ENCODE data around the gene MAGI1. TPM values are rescaled to one million over a fixed set of nuclear protein-coding genes. Genes with fewer than 3 reads are reported as not detected.

MAGI1 gene
- polyA plus RNA-seq, 10 donors, result 9.5 to 18.3 (median 14.3) TPM

GRCh38 chr3:65807225-65807624, 231.5 kb downstream of the MAGI1 start:
- no peak for DNase-seq

- DNase-seq, result no peak
Measured at GRCh38 chr3:65806600-65806999, 232.1 kb downstream of the MAGI1 start.

DNA sequence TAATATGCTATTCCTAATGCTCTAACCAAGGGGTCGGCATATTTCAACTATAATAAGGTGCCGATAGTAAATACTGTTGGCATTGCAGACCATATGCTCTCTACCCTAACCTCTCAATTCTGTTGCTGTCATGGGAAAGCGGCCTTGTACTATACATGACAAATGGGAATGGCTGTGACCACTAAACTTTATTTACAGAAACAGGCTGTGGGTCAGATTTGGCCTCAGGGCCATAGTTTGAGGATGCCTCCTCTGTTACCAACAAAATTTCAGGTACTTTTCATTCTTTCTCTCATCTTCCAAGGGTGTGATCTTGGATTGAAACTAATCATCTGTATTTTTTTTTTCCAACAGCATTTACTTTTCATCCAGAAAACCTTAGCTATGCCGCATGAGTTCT, 242.0 kb downstream of the MAGI1 start:
- DNase-seq, result no peak

DNA sequence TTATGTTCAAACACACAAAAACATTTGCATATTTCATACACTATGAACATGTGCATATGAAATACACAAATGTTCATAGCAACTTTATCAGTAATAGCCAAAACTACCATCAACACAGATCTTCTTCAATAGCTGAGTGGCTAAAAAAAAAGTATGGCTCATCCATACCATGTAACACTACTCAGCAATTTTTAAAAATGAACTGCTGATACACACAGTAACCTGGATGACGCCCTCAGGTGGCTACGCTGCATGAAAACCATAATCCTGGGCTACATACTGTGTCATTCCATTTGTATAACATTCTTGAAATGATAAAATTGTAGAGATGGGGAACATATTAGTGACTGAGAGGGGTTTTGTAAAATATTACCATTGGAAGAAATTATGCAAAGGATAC, 243.6 kb downstream of the MAGI1 start:
- no peak for DNase-seq

DNA sequence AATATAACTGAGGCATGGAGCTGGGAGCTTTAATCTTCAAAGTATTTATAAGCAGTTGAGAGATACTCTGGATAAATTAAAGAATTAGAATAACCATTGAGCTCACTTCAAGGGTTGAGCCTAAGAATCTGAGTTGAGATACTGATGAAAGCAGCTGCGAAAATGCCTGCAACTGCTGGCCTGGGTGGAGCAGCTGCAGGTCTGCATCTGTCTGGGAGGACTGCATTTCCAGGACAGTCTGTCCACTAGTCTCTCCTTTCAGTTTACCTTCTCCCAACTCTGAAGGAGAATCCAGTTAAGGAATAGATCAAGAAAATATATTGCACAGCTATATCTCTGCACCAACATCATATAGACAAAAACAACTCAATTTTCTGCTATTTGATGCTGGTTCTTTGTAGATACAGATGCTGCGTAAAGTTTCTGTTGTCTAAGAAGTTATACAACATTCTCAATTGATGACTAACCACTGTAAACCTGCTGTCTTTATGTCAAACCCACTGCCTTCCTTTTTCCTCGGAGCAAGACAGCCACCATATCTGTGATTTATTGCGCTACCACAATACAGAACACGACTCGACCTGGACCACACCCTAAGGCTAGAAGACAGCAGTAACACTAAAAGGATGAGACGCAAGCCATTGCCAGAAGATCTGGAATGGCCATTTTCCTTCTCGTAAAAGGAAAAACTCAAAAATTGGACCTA, 245.1 kb downstream of the MAGI1 start:
- no peak for DNase-seq

DNA sequence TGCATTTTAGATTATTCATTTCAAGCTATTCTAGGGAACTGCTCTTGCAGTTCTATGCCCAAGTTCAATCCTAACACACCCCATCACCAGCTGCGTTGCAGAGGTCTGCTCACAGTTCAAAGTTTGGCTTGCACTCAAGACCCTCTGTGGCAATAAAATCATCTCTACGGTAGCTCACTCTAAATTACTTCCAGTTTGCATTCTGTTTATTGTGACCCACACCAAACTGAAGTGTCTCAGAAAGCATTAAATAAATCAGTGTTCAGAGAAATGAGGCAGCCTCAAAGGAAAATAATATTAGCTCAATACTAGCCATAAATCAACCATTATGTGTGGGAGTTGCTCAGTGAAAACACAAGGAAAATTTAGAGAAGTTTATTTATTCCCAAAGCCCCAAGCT, 250.3 kb downstream of the MAGI1 start:
- peak in 1 of 3 donors; percentile 44 for DNase-seq

DNA sequence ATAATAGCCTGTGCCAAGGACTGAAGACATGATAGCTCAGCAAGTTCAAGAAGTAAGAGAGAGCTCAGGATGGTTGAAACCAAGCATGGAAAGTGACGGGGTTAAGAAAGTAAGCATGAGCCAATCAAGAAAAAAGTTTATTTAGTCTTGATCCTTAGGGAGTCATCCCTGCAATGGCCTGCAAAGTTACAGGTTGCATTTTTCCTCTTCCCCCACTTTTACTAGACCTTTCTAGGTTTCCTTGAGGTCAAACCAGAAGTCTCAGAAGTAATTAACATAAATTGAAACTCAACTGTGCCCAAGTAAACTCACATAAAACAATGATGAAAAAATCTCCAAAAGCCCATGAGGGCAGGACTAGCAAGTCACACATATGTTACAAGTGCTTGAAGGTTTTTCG, 250.9 kb downstream of the MAGI1 start:
- DNase-seq, result no peak

GRCh38 chr3:65787340-65787739, 251.4 kb downstream of the MAGI1 start:
- no peak for DNase-seq

DNA sequence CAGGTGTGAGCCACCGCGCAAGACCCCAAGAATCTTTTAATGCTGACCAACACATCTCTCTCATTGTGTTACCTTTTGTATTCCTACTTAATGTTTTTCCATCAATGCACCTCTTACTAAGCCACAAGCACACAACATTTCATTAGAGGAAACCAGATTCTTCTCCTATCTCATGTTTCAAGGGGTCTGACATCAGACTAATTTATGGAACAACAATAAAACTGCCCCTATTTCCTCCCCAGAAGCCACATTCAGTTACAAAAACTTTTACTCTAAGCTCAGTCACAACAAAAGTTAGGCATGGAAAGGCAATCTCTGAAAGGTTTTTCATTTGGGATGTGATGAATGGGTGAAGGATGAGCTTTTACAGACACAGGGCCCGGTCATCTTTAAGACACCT, 251.8 kb downstream of the MAGI1 start:
- no peak for DNase-seq

- DNase-seq, result peak; percentile 54 to 77 (median 64)
Measured at GRCh38 chr3:65785065-65785645, 253.6 kb downstream of the MAGI1 start.

GRCh38 chr3:65783117-65783516, 255.6 kb downstream of the MAGI1 start:
- DNase-seq, result no peak

- no peak for DNase-seq
Measured at GRCh38 chr3:65781594-65781993, 257.1 kb downstream of the MAGI1 start.

DNA sequence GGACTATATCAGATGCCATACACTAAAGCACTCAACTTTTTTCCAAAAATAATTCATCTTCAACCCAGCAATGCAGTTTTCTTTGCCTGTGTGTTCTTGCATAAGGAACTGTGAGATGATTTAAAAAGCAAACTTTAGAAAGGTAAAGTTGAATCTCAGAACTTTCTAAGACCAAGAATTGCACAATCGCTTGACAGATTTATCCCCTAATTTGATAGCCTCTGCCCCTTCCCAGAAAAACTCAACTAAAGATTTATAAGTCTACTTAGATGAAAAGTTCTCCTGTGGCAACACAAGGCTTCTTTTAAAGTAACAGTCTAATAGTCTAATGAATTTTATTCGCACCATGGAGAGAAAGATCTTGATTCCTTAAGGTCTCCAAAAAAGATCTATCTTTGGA, 259.3 kb downstream of the MAGI1 start:
- no peak for DNase-seq

DNA sequence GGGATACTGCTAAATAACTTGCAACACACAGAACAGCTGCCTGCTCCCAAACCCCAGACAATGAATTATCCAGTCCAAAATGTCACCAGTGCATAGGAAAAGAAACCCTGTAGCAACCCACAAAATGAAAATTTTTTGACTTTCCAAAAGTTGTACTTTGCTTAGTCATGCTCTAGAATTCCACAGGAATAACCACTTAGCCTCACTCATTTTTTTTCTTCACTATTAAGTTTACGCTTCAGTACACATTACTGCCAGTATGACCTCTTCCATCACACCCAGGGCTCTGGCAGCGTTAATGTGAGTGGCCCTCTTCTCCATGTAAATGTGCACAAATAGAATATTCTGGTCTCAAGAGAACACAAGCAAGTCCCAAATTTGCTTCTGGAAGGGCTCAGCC, 259.8 kb downstream of the MAGI1 start:
- DNase-seq, result no peak

DNA sequence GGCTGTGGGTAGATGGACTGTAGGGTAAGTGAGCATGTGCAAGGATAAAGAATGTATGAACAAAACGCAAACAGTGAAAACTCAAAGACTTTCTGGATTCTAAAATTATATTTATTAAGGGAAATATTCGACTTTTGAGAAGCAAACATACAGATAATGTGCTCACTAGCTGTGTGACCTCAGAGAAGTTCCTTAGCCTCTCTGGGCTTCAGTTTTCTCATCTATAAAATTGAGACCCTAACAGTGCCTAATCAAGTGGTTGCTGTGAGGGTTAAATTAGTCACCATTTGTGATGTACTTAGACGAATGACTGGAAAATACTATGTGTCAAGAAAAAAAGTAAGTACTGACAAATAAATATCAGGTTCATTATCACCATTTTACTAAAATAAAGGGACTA, 261.7 kb downstream of the MAGI1 start:
- DNase-seq, result no peak

DNA sequence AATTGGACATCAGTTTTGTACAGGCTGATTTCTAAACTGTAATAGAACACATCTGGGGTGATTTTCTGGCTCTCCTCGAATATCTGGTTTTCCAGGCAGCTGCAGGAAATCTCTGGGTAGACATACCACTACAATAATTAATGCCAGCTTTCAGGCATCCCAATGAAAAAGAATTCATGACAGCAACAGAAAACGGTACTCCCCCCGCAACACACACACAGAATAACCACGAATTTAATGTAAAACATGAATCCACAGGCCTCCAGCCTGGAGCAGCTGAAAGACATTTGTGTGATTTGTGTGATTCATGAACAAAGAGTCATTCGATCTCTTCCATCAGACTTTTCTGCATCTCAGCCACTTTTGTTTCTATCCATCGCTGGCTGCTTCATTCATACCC, 262.2 kb downstream of the MAGI1 start:
- DNase-seq, result peak; percentile 11 to 81 (median 49)

GRCh38 chr3:65776081-65776480, 262.6 kb downstream of the MAGI1 start:
- no peak for DNase-seq

DNA sequence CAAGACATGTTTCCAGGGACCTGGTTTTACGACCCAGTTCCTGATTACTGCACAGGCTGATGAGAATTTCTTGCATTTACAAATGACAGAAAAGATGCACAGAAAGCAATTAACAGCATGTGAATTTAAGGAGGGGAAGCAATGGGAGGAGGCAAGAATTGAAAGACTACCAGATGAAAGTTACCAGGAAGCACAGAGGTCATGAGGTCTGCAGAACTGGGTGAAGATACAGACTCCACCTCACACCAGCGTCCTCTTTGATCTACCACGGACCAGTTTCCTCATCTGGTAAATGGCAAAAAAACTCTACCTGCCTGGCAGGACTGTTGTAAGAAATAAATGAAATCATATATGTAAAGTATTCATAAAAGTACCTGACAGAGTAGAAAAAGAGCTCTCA, 266.0 kb downstream of the MAGI1 start:
- no peak for DNase-seq

DNA sequence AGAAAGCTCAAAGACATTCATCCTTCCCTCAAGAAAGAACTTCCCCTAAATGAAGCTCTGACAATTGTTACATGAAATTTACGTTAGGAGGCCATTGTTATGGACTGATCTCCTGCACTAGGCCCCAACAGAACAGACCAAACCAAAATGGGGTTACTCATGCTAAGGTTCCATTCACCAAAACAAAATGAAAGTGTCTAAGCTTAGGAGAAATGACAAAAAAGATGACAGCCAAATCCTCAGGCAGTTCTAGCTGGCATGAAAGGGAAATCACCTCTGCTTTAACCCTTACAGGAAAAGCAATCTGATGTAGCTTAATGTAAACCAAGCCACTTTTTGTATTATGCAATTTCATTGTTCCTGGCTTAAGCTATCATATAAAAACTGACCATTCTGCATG, 271.2 kb downstream of the MAGI1 start:
- DNase-seq, result no peak

DNA sequence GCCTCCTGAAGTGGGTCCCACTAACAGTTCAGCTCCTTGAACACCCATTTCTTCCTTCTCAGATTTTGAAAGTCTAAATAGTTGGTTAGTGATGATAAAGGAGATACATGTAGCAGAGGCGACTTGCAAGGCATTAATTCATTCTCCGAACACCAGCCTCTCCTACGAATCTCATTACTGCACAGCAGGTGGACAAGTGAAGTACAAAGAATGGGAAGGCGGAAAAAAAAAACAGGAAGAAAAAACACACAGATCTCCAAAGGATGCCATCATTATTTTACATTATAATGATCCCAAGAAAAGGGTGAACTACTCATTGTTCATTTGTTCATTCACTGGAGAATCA, 276.5 kb downstream of the MAGI1 start:
- DNase-seq, result no peak

- no peak for DNase-seq
Measured at GRCh38 chr3:65761446-65762234, 277.1 kb downstream of the MAGI1 start.

GRCh38 chr3:65758876-65759598, 279.7 kb downstream of the MAGI1 start:
- peak in 1 of 3 donors; percentile 12 for DNase-seq

GRCh38 chr3:65758438-65758837, 280.3 kb downstream of the MAGI1 start:
- no peak for DNase-seq

Measured in muscle of back (tissue), 11 donors.